Measurements from ENCODE around the gene MAN1A1.
"Not testable (repeated sequence)": the region's sequence is repeated elsewhere in the genome, so short reads cannot be mapped to it uniquely, and the experiment has no call there.

The MAN1A1 gene

GRCh38 chr6:119158057-119158848 is 191.3 kb downstream of the MAN1A1 start:
- no peaks in the 10 kb centered on the region for H3K9me3 ChIP-seq (ENCODE audit: control insufficient read depth, low read length)
- no peak for DNase-seq
- H3K4me3 ChIP-seq (ENCODE audit: insufficient read depth, low read depth, low read length, poor library complexity, severe bottlenecking), result no peak overlapping the region
- H3K27ac ChIP-seq (ENCODE audit: insufficient read depth, low read length, poor library complexity, severe bottlenecking), result no peak overlapping the region
- H3K36me3 ChIP-seq (ENCODE audit: control insufficient read depth, insufficient read depth, low read length), result no peaks in the 10 kb centered on the region
- H3K4me1 ChIP-seq (ENCODE audit: control insufficient read depth, insufficient read depth, low read length, poor library complexity, severe bottlenecking), result no peaks in the 10 kb centered on the region
- no peaks in the 10 kb centered on the region for H3K27me3 ChIP-seq (replicated peaks; ENCODE audit: control insufficient read depth, insufficient read depth, low read length, poor library complexity, severe bottlenecking)

- Histone ChIP-seq H3K36me3 (ENCODE audit: control insufficient read depth, insufficient read depth, low read length) (no peaks in the 10 kb centered on the region), H3K27me3 (replicated peaks; ENCODE audit: control insufficient read depth, insufficient read depth, low read length, poor library complexity, severe bottlenecking) (no peaks in the 10 kb centered on the region), H3K4me1 (ENCODE audit: control insufficient read depth, insufficient read depth, low read length, poor library complexity, severe bottlenecking) (no peaks in the 10 kb centered on the region), H3K27ac (ENCODE audit: insufficient read depth, low read length, poor library complexity, severe bottlenecking) (no peak overlapping the region), H3K4me3 (ENCODE audit: insufficient read depth, low read depth, low read length, poor library complexity, severe bottlenecking) (no peak overlapping the region), H3K9me3 (ENCODE audit: control insufficient read depth, low read length) (no peaks in the 10 kb centered on the region)
- DNase-seq, result no peak
Measured at GRCh38 chr6:119157506-119157815, 192.1 kb downstream of the MAN1A1 start.

DNA sequence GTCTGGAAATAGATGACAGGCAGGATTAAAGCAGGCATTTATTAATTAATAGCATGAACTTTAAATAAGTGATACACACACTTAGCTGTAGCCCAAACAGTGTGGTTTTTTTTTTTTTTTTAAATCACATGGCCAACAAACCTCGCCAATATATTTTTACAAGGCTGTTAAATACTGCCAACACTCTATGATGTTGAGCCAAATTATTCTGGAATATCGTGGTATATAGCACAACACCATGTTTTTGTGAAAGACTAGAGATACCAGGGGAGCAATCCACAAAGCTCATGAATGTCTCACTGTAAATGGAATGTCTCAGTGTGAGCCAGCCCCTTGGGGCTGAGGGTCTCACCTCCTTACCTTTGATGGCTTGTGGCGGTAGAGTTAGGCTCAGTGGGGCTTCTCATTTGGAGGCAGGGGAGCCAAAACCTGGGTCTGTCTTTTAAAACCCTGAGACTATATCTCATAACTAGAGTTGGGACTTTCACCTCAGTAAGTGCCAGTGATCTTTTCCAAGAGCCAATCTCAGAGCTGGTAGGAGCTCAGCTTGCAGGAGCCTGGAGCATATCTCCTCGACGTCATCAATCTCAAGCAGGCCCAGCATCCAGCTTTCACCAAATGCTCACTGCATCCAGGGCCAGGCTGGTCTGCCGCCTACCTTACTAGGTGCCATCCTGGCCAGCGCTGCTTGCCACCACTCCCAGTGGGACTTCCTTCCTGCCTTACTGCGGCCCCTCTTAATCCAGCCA is 192.6 kb downstream of the MAN1A1 start:
- Histone ChIP-seq H3K9me3 (ENCODE audit: control insufficient read depth, low read length) (no peaks in the 10 kb centered on the region), H3K27ac (ENCODE audit: insufficient read depth, low read length, poor library complexity, severe bottlenecking) (no peak overlapping the region), H3K4me3 (ENCODE audit: insufficient read depth, low read depth, low read length, poor library complexity, severe bottlenecking) (no peak overlapping the region), H3K36me3 (ENCODE audit: control insufficient read depth, insufficient read depth, low read length) (no peaks in the 10 kb centered on the region), H3K4me1 (ENCODE audit: control insufficient read depth, insufficient read depth, low read length, poor library complexity, severe bottlenecking) (no peaks in the 10 kb centered on the region), H3K27me3 (replicated peaks; ENCODE audit: control insufficient read depth, insufficient read depth, low read length, poor library complexity, severe bottlenecking) (no peaks in the 10 kb centered on the region)
- no peak for DNase-seq

GRCh38 chr6:119156082-119156481 is 193.5 kb downstream of the MAN1A1 start:
- H3K27me3 ChIP-seq (replicated peaks; ENCODE audit: control insufficient read depth, insufficient read depth, low read length, poor library complexity, severe bottlenecking); DNase-seq; H3K4me1 ChIP-seq (ENCODE audit: control insufficient read depth, insufficient read depth, low read length, poor library complexity, severe bottlenecking); H3K27ac ChIP-seq (ENCODE audit: insufficient read depth, low read length, poor library complexity, severe bottlenecking); H3K9me3 ChIP-seq (ENCODE audit: control insufficient read depth, low read length); H3K4me3 ChIP-seq (ENCODE audit: insufficient read depth, low read depth, low read length, poor library complexity, severe bottlenecking); H3K36me3 ChIP-seq (ENCODE audit: control insufficient read depth, insufficient read depth, low read length): not testable (repeated sequence)

DNA sequence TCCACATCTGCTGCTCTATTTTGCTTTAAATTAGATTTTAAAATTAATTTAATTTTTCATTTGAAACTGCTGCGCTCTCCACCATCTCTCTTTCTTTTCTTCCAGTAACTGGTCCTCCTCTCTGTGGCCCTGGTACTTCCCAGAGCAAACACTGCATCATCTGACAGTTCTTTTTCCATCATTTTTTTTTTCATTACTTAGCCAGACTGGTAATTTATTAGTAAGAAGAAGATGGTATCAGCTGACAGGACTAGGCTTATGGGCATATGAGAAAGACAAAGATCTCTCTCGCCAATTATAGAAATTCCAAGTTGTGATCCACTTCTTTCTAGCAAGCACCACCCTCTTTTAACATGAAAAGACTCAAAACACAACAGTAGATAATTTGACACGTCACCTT is 197.4 kb downstream of the MAN1A1 start:
- Histone ChIP-seq H3K27ac (ENCODE audit: insufficient read depth, low read length, poor library complexity, severe bottlenecking) (no peak overlapping the region), H3K36me3 (ENCODE audit: control insufficient read depth, insufficient read depth, low read length) (no peaks in the 10 kb centered on the region), H3K9me3 (ENCODE audit: control insufficient read depth, low read length) (no peaks in the 10 kb centered on the region), H3K27me3 (replicated peaks; ENCODE audit: control insufficient read depth, insufficient read depth, low read length, poor library complexity, severe bottlenecking) (no peaks in the 10 kb centered on the region), H3K4me3 (ENCODE audit: insufficient read depth, low read depth, low read length, poor library complexity, severe bottlenecking) (no peak overlapping the region), H3K4me1 (ENCODE audit: control insufficient read depth, insufficient read depth, low read length, poor library complexity, severe bottlenecking) (no peaks in the 10 kb centered on the region)
- no peak for DNase-seq

GRCh38 chr6:119148825-119149525 is 200.6 kb downstream of the MAN1A1 start:
- H3K27ac ChIP-seq (ENCODE audit: insufficient read depth, low read length, poor library complexity, severe bottlenecking), result no peak overlapping the region
- H3K36me3 ChIP-seq (ENCODE audit: control insufficient read depth, insufficient read depth, low read length), result no peaks in the 10 kb centered on the region
- DNase-seq, result no peak
- peaks cover 5% of the 10 kb centered on the region for H3K4me1 ChIP-seq (ENCODE audit: control insufficient read depth, insufficient read depth, low read length, poor library complexity, severe bottlenecking)
- H3K9me3 ChIP-seq (ENCODE audit: control insufficient read depth, low read length), result no peaks in the 10 kb centered on the region
- H3K4me3 ChIP-seq (ENCODE audit: insufficient read depth, low read depth, low read length, poor library complexity, severe bottlenecking), result no peak overlapping the region
- no peaks in the 10 kb centered on the region for H3K27me3 ChIP-seq (replicated peaks; ENCODE audit: control insufficient read depth, insufficient read depth, low read length, poor library complexity, severe bottlenecking)

DNA sequence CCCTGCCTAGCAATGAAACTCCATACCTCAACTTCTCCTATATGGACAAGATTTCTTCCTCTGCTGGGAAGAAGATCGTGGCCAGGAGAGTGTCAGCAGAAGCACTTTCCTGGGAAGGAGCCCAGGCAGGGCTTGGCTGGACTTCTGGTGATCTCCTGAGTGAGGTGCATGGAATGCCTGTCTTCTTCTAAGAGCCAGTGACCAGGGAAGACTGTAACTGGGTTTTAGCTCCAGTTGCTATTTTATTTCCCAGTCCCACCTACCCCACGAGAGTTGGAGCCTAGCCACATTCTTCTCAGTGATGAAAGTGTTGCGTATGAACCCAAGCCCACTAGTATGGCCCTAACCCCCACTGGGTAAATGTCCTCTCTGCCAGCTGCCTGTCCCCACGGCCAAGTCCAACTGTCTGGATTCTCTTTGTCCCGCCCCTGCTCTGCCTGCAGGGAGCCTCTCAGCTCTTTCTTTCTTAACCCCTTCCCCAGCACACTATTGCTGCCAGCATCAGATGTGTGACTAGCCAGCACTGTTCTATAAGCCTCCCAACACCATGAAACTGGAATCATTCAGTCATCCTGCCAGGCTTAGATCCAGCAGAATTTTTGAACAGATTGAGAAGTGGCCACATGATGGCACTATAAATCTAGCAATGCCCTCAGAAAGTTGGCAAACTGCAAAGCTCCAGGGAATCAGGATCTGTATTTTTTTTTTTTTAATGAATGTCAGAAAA is 201.3 kb downstream of the MAN1A1 start:
- Histone ChIP-seq H3K27me3 (replicated peaks; ENCODE audit: control insufficient read depth, insufficient read depth, low read length, poor library complexity, severe bottlenecking) (no peaks in the 10 kb centered on the region), H3K4me3 (ENCODE audit: insufficient read depth, low read depth, low read length, poor library complexity, severe bottlenecking) (no peak overlapping the region), H3K9me3 (ENCODE audit: control insufficient read depth, low read length) (no peaks in the 10 kb centered on the region), H3K27ac (ENCODE audit: insufficient read depth, low read length, poor library complexity, severe bottlenecking) (no peak overlapping the region), H3K4me1 (ENCODE audit: control insufficient read depth, insufficient read depth, low read length, poor library complexity, severe bottlenecking) (peaks cover 5% of the 10 kb centered on the region), H3K36me3 (ENCODE audit: control insufficient read depth, insufficient read depth, low read length) (no peaks in the 10 kb centered on the region)
- DNase-seq, result no peak

DNA sequence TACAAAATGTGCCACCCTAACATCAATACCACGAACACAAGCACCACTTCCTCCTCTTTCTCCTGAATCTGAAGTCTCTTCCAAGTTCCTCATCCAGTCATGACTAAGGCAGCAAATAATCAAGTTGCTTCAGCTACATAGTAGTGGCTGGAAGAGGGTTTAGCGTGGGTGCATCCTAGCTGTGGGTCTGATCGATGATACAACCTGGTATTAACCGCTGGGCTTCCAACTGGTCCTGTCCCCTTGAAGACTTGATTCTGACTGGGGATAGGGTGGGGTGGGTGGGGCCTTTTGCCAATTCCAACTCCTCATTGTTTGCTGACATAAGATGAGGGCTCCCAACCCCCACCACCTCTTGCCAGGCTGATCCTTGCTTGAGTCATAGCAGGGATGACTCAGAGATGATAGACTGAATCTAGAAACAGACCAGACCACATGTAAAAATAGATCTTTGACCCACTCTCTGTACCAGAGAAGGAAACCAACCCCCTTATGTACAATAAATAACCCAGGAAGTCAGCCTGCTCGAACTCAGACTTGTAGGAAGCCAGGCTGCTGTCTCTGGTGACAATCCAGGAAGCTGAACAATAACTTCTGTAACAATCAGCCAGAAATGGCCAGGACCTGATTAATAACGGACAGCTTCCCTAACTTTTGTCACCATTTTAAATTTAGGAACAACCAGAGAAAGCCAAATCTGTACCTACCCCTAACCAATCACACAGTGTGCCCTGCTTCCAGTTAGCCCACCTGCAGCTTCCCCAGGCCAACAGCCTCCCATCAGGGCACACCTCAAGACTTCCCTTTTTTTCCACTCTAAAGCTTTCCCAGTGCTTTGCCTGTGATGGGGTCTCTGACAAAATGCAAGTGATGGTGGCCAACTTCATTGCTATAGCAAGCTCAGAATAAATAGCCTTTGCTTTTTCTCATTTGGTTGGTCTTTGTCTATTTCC is 202.2 kb downstream of the MAN1A1 start:
- Histone ChIP-seq H3K4me3 (ENCODE audit: insufficient read depth, low read depth, low read length, poor library complexity, severe bottlenecking) (no peak overlapping the region), H3K27me3 (replicated peaks; ENCODE audit: control insufficient read depth, insufficient read depth, low read length, poor library complexity, severe bottlenecking) (no peaks in the 10 kb centered on the region), H3K4me1 (ENCODE audit: control insufficient read depth, insufficient read depth, low read length, poor library complexity, severe bottlenecking) (peaks cover 5% of the 10 kb centered on the region), H3K27ac (ENCODE audit: insufficient read depth, low read length, poor library complexity, severe bottlenecking) (no peak overlapping the region), H3K9me3 (ENCODE audit: control insufficient read depth, low read length) (no peaks in the 10 kb centered on the region), H3K36me3 (ENCODE audit: control insufficient read depth, insufficient read depth, low read length) (no peaks in the 10 kb centered on the region)
- no peak for DNase-seq

GRCh38 chr6:119145111-119145510 is 204.4 kb downstream of the MAN1A1 start:
- Histone ChIP-seq H3K9me3 (ENCODE audit: control insufficient read depth, low read length) (no peaks in the 10 kb centered on the region), H3K27me3 (replicated peaks; ENCODE audit: control insufficient read depth, insufficient read depth, low read length, poor library complexity, severe bottlenecking) (no peaks in the 10 kb centered on the region), H3K36me3 (ENCODE audit: control insufficient read depth, insufficient read depth, low read length) (no peaks in the 10 kb centered on the region), H3K4me1 (ENCODE audit: control insufficient read depth, insufficient read depth, low read length, poor library complexity, severe bottlenecking) (peaks cover 5% of the 10 kb centered on the region), H3K4me3 (ENCODE audit: insufficient read depth, low read depth, low read length, poor library complexity, severe bottlenecking) (no peak overlapping the region), H3K27ac (ENCODE audit: insufficient read depth, low read length, poor library complexity, severe bottlenecking) (no peak overlapping the region)
- no peak for DNase-seq

Data from effector memory CD4-positive, alpha-beta T cell (primary cell).